Amniotic epithelial cell (primary cell): Measurements from ENCODE around the gene FLNC.
A peak's percentile ranks its signal among the peaks of the same experiment; 100 is the strongest.

Experiments used
- DNase-seq: peaks from one replicate; pipeline ENCODE4 v3.0.0-alpha.2; 2010; ENCODE audit warnings: low read depth

FLNC gene

GRCh38 chr7:128801003-128801402 is 29.2 kb upstream of the FLNC start:
- DNase-seq: no peak

- DNase-seq: no peak
Measured at GRCh38 chr7:128801667-128802418, 28.4 kb upstream of the FLNC start.

GRCh38 chr7:128804484-128804883 is 25.7 kb upstream of the FLNC start:
- no peak for DNase-seq

- DNase-seq: no peak
Measured at GRCh38 chr7:128805225-128805624, 25.0 kb upstream of the FLNC start.

GRCh38 chr7:128807191-128807590 is 23.0 kb upstream of the FLNC start:
- no peak for DNase-seq

- DNase-seq: no peak
Measured at GRCh38 chr7:128809363-128809762, 20.8 kb upstream of the FLNC start.

GRCh38 chr7:128810473-128810872 is 19.7 kb upstream of the FLNC start:
- no peak for DNase-seq

- DNase-seq: no peak
Measured at GRCh38 chr7:128810997-128811396, 19.2 kb upstream of the FLNC start.

- DNase-seq: no peak
Measured at GRCh38 chr7:128811631-128812430, 18.4 kb upstream of the FLNC start.

GRCh38 chr7:128812514-128813168 is 17.6 kb upstream of the FLNC start:
- DNase-seq: peak; percentile 54

GRCh38 chr7:128814499-128814898 is 15.7 kb upstream of the FLNC start:
- no peak for DNase-seq

- DNase-seq: no peak
Measured at GRCh38 chr7:128815289-128815942, 14.8 kb upstream of the FLNC start.

GRCh38 chr7:128818694-128819093 is 11.5 kb upstream of the FLNC start:
- no peak for DNase-seq

- no peak for DNase-seq
Measured at GRCh38 chr7:128821724-128822123, 8.5 kb upstream of the FLNC start.

GRCh38 chr7:128826512-128826911 is 3.7 kb upstream of the FLNC start:
- DNase-seq: no peak

- no peak for DNase-seq
Measured at GRCh38 chr7:128826916-128827247, 3.3 kb upstream of the FLNC start.

GRCh38 chr7:128827248-128827958 is 2.8 kb upstream of the FLNC start:
- peak; percentile 66 for DNase-seq

- DNase-seq: peak; percentile 85
Measured at GRCh38 chr7:128827971-128828711, 2.1 kb upstream of the FLNC start.

GRCh38 chr7:128829391-128830166 is 627 bp upstream of the FLNC start:
- peak; percentile 74 for DNase-seq
